GM21515 (cell line): ENCODE data around the gene LIPC.

Source experiments
- ATAC-seq: cut with Tn5 transposase; IDR thresholded peaks from one replicate; pipeline ENCODE4 v1.9.1; 2021; ENCODE audit not compliant: unreplicated experiment

The LIPC gene

DNA sequence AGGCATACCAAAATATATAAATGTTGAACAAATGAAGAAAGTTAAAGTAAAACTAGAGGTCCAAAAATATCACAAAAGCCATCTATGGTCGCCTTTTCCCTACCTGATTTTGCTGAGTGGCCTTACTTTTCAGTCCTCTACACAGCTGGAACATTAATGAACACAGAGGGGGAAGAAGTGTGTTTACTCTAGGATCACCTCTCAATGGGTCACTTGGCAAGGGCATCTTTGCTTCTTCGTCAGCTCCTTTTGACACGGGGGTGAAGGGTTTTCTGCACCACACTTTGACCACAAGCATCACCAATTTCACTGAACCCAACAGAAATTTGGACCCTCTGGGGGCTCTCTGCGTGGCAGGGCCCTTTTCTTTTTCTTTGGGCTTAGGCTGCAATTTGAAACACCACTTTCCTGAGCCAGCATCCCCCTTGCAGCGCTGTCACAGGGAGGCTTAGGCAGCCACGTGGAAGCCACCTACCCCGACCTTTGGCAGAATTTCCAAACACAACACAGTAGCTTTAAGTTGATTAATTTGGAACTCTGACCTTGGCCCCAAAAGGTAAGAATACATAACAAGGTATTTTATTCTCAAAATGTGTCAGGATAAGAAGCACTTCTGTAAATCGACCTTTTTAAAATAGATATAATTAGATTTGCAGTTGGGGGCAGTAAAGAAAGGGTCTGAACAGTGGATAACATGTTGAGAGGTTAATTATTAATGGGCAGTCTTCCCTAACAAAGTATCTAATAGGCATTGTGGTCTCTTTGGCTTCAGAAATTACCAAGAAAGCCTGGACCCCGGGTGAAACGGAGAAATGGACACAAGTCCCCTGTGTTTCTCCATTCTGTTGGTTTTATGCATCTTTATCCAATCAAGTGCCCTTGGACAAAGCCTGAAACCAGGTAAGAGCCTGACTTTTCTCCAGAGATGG is at the start of gene LIPC:
Gene LIPC (plus strand): TSS at position 771 of the 929 bp plus-strand sequence. CDS start 42 bp downstream, at position 813.
- ATAC-seq, result no peak

DNA sequence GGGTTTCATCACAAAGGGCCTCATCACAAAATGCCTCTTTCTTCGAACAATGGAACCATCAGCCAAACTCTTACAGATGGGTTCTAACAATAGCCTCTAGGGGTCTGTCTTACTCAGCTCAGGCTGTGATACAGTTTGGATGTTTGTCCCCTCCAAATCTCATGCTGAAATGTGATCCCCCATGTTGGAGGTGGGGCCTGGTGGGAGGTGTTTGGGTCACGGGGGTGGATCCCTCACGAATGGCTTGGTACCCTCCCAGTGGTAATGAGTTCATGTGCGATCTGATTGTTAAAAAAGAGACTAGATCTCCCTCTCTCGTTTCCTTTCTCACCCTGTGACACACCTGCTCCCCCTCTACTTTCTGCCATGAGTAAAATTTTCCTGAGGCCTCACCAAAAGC is 47.9 kb upstream of the LIPC start:
- no peak for ATAC-seq

- no peak for ATAC-seq
These were observed 47.1 kb upstream of the LIPC start for GRCh38 chr15:58384667-58385066.

DNA sequence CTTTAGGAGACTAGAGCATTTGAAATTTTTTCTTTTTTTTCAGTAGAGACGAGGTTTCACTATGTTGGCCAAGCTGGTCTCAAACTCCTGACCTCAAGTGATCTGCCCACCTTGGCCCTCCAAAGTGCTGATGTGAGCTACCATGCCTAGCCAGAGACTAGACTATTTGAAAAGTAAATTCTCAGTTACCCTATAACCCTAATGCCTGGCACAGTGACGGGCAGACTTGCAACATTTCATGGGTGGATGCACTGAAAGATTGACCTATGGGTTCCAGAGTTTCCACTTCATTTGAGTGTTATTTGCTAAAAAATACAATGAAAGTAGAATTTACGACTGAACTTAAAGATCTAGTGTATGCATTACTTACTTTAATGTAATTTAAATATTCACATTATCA is 45.7 kb upstream of the LIPC start:
- no peak for ATAC-seq

DNA sequence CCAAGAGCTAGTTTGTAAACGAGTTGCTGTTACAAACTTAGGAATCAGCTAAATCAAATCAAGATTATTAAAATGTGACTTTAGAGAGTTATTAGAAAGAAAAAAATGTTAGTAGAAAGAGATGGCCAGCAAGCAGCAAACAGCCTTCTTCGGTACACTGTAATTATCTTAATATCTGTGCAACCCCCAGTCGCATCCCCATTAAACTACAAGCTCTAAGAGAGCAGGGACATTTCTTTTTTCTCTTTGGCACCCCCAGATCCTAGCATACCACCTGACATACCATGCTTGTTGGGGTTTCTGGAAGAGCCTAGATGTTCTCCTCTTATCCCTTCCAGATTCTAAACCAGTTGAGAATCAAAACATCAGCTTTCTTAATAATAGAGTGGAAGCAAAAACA is 45.1 kb upstream of the LIPC start:
- ATAC-seq, result no peak

DNA sequence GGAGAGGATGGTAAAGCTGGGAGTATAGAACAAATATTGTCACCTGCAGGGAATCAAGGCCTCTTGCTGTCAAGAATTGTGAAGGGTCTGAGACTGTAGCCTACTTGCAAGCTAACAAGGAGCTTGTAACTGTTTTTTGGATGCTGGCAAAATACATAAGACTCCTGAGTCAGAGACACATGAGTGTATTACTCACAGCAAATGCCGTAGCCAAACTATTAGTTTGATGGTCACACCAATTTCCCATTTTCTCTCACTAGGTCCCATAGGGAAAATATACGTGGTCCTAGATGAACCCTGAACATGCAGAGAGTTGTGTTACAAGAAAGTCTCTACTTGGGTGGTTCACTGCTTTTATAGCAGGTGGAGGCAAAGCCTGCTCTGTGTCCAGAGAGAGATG is 44.7 kb upstream of the LIPC start:
- no peak for ATAC-seq

GRCh38 chr15:58388211-58388610 is 43.6 kb upstream of the LIPC start:
- ATAC-seq, result no peak

DNA sequence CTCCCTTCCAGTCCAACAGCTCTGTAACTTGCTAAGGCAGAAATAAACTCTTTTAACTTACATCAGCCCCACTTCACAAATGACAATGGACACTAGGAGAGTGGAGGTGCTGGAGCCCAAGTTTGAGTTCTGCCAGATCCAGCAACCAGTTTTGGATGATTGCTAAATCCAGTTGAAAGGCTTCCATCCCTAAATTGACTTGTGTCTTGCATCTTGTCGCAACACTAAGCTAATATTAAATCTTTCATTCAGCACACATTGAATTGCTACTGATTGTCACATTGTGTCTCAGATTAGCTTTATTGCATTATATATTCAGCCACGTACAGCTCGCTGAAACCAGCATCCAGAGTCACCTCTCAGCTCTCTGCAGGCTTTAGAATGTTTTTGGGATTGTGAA is 41.7 kb upstream of the LIPC start:
- no peak for ATAC-seq

DNA sequence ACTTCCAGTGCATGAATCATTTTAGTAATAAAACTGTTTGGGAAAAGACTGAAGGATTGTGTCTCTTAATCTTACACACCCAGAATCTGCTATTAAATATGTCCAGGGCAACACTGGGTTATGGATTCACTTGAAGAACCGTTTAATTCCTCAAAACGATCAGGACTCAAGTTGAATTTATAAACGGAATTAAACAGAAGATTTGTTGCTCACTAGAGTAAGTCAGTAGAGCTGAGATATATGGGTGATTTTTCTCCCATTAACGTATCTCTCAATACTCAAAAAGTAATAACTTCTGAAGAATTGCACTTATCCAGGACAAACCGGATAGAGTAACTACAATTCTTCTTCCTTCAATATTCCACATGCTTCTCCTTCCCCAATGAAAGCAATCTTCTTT is 41.1 kb upstream of the LIPC start:
- ATAC-seq, result no peak

- no peak for ATAC-seq
These were observed 40.7 kb upstream of the LIPC start for GRCh38 chr15:58391088-58391487.

DNA sequence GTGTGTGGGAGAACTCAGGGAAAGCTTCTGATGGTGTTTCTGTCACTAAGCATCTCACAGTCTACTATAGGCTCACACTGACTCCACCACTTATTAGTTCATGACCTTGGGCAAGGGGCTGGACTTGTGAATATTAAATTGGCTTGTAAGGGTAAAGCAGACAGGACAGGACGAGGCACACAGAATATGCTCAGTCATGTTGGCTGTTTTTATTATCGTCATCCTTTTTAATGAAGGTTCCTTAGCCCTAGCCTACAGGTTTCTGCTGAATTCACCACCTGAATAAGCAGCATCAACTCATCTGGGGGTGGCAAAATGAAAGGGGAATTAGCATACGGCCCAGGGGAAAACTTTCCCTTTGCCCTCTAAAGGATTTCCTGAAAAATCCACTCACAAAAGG is 39.6 kb upstream of the LIPC start:
- ATAC-seq, result no peak

- no peak for ATAC-seq
These were observed 39.1 kb upstream of the LIPC start for GRCh38 chr15:58392611-58393161.

GRCh38 chr15:58393241-58393662 is 38.5 kb upstream of the LIPC start:
- ATAC-seq, result no peak

- ATAC-seq, result no peak
These were observed 35.6 kb upstream of the LIPC start for GRCh38 chr15:58396181-58396580.

- no peak for ATAC-seq
These were observed 33.7 kb upstream of the LIPC start for GRCh38 chr15:58398071-58398470.

- no peak for ATAC-seq
These were observed 33.1 kb upstream of the LIPC start for GRCh38 chr15:58398643-58399042.

DNA sequence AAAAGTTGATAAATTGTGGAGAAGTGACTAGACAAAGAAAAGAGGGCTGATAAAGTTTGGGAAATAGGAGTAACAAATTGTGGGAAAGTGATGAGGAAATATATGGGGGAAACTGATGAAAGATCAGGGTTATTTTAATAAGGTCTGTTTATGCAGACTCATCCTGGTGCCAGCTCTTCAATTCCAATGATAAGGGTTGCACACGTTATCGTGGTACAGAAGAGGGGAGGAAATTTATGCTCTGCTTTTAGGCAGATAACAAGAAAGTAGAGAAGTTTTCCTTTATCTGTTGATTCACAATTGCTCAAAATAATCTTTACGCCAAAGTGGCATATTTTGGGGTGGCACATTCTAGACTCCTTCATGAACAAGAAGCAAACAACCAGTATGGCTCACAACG is 32.1 kb upstream of the LIPC start:
- no peak for ATAC-seq

DNA sequence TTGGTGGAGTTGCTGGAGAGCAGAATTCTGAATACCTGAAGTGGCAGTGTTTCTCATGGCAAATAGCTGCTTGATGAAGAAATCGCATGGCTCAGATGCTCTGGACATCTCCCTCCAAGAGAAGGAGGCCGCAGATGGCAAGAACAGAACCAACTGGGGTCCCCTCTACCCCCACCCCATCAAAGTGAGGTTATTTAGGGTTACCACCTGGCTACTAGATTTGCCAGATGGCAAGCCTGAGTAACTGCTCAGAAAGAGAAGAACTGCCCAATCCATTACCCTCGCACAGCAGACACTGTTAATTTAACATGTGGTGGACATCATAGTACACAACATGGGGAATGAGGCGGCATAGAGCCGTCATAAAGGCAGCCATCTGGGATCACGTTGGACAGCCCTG is 30.5 kb upstream of the LIPC start:
- ATAC-seq, result no peak

- ATAC-seq, result no peak
These were observed 29.7 kb upstream of the LIPC start for GRCh38 chr15:58401991-58402649.

DNA sequence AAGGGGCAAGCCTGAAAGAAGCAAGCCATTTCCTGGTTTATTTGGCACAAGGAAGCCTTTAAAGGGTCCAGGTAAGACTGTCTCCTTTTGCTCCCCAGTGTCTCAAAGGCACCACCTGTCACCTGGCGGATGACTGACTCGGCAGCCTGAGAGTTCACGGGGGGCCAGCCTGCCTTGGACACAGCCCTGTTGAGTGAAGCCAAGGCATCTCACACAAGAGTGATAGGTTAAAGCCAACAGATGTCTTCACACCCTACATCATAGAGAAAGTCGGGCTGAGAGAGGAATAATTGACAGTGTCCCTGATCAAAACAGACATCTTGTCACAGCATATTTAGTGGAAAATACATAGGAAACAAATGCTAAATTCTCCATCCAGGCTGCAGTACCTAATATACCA is 28.2 kb upstream of the LIPC start:
- ATAC-seq, result no peak

GRCh38 chr15:58404020-58404419 is 27.8 kb upstream of the LIPC start:
- ATAC-seq, result no peak

DNA sequence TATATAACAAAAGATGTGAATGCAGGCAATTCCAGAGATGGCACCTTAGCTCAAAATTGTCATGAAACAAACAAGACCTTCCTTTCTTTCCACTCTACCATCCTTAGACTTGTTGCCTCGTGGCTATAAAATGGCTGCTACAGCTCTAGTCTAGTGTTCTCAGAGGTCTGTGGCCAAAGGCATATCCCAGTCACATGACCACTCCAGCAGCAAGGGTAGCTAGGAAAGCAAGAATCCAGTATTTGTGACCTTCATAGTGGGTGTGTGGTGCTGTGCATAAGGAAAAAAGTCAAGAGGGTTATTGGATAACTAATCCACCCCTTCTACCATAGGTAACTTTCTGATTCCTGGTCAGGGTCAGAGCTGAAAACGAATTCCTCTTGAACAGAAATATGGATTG is 27.1 kb upstream of the LIPC start:
- no peak for ATAC-seq
